BJ (cell line): ENCODE data around the gene CENATAC. TPM values are rescaled to one million over a fixed set of nuclear protein-coding genes. Genes with fewer than 3 reads are reported as not detected.
A peak's percentile ranks its signal among the peaks of the same experiment; 100 is the strongest.

Source experiments
- CTCF ChIA-PET: fragments of 350-600 bp; formaldehyde crosslinking; extraction: SDS; loops from one replicate; lab custom pipeline; 2021; ENCODE audit warnings: antibody characterized with exemption, inconsistent platforms; lab: Yijun Ruan, JAX
- POLR2A ChIA-PET: fragments of 300-600 bp; sonication (Branson Sonifier 250); formaldehyde crosslinking; extraction: SDS; loops from one replicate; lab custom pipeline; 2021; ENCODE audit warnings: antibody characterized with exemption; lab: Charles Lee
- DNase-seq: peaks from one replicate; pipeline ENCODE4 v3.0.0-alpha.2; 2011; ENCODE audit warnings: low read depth
- H3K27me3 ChIP-seq: 2 replicates; pipeline ENCODE4 v1.6.0; 2011; ENCODE audit warnings: low read length; ENCODE audit not compliant: control insufficient read depth, insufficient read depth
- H3K36me3 ChIP-seq: 2 replicates; pipeline ENCODE4 v1.5.1; 2011; ENCODE audit warnings: low read length; ENCODE audit not compliant: control insufficient read depth, insufficient read depth
- H3K4me3 ChIP-seq: 2 replicates; pipeline ENCODE4 v1.5.1; 2011; ENCODE audit warnings: low read depth, mild to moderate bottlenecking, control low read depth, low read length
- polyA plus RNA-seq: library from polyadenylated mRNA; depleted of rRNA; stranded (reverse); fragments of >200 nt; gene quantifications from 2 replicates; pipeline ENCODE4 v1.2.3, GENCODE V29; 2011
- TF ChIP-seq, protein P1 (sequence below): IDR thresholded peaks from 2 replicates; pipeline ENCODE4 v1.5.1; 2011; ENCODE audit warnings: low read depth, mild to moderate bottlenecking, control low read depth, inconsistent platforms, low read length, moderate library complexity; ENCODE audit not compliant: insufficient read depth

Gene CENATAC
- polyA plus RNA-seq, 1 experiment, result 10.5 TPM

- Histone ChIP-seq H3K4me3 (no peak overlapping the region), H3K36me3 (peaks cover 16% of the 10 kb centered on the region), H3K27me3 (no peaks in the 10 kb centered on the region)
- TF ChIP-seq, protein P1, sequence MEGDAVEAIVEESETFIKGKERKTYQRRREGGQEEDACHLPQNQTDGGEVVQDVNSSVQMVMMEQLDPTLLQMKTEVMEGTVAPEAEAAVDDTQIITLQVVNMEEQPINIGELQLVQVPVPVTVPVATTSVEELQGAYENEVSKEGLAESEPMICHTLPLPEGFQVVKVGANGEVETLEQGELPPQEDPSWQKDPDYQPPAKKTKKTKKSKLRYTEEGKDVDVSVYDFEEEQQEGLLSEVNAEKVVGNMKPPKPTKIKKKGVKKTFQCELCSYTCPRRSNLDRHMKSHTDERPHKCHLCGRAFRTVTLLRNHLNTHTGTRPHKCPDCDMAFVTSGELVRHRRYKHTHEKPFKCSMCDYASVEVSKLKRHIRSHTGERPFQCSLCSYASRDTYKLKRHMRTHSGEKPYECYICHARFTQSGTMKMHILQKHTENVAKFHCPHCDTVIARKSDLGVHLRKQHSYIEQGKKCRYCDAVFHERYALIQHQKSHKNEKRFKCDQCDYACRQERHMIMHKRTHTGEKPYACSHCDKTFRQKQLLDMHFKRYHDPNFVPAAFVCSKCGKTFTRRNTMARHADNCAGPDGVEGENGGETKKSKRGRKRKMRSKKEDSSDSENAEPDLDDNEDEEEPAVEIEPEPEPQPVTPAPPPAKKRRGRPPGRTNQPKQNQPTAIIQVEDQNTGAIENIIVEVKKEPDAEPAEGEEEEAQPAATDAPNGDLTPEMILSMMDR, result no peak
- ChIA-PET CTCF (no interaction called here), POLR2A (no interaction called here)
- no peak for DNase-seq
Observed at GRCh38 chr11:119011476-119012053, 13.6 kb downstream of the CENATAC start.

- ChIA-PET CTCF (interaction anchor here (0.6 to 1.0 kb wide), 2 partner anchors 15 to 1528 kb away, joined by 3 read pairs; partner anchors contain the start of gene CENATAC), POLR2A (no interaction called here)
- no peak for DNase-seq
- no peaks in the 10 kb centered on the region for H3K27me3 ChIP-seq
- H3K36me3 ChIP-seq, result peaks cover 16% of the 10 kb centered on the region
- no peak overlapping the region for H3K4me3 ChIP-seq
- TF ChIP-seq, protein P1, result no peak
Observed at GRCh38 chr11:119012629-119013170, 14.8 kb downstream of the CENATAC start.

DNA sequence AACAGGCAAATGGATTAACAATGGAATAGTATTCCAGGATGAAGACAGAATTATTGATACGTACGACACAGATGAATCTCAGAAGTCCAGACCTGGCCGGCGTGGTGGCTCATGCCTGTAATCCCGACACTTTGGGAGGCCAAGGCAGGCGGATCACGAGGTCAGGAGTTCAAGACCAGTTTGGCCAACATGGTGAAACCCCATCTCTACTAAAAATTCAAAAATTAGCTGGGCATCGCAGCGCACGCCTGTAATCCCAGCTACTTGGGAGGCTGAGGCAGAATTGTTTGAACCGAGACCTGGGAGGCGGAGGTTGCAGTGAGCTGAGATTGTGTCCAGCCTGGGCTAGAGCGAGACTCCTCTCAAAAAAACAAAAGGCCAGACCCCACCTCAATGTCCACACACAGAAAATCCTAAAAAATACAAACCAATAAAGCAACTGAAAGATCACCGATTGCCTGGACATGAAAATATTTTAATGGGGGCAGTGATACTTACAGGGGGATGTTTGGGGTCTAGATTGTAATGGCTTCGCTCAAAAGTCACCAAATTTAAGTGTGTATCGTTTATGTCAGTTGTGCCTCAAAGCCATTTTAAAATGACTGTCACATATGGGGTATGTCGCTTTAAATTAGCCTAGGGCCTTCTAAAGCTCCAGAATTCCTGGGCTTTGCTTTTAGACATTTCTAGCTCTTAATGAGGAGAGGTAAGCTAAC lies 16.4 kb downstream of the CENATAC start:
- ChIA-PET POLR2A (no interaction called here), CTCF (interaction anchor here (0.6 to 1.0 kb wide), 2 partner anchors 89 to 325 kb away, joined by 3 to 5 read pairs; partner anchors contain the start of gene BCL9L)
- Histone ChIP-seq H3K27me3 (no peaks in the 10 kb centered on the region), H3K36me3 (peaks cover 16% of the 10 kb centered on the region), H3K4me3 (no peak overlapping the region)
- no peak for DNase-seq
- TF ChIP-seq, protein P1, result no peak

GRCh38 chr11:119015054-119015611 lies 17.2 kb downstream of the CENATAC start:
- POLR2A ChIA-PET, result no interaction called here
- no peak for DNase-seq
- TF ChIP-seq, protein P1, result peak; percentile 41
- H3K27me3 ChIP-seq, result no peaks in the 10 kb centered on the region
- H3K4me3 ChIP-seq, result no peak overlapping the region
- peaks cover 16% of the 10 kb centered on the region for H3K36me3 ChIP-seq
- CTCF ChIA-PET, result interaction anchor here (0.6 to 1.0 kb wide), 6 partner anchors 14 to 326 kb away, joined by 3 to 5 read pairs (median 4); partner anchors contain the start of genes BCL9L, CENATAC and UPK2
